Trophoblast cell (in vitro differentiated cells and primary cell): ENCODE measurements around the gene CNMD.

Experiments used
- DNase-seq, 2 donors: peaks; one replicate each; pipeline ENCODE4 v3.0.0-alpha.2; 2016
- H2AFZ ChIP-seq: 2 replicates; pipeline ENCODE4 v1.6.1; 2013; ENCODE audit warnings: low read length, moderate library complexity, mild to moderate bottlenecking; ENCODE audit not compliant: insufficient read depth, poor library complexity
- H2AK5ac ChIP-seq: 2 replicates; pipeline ENCODE4 v1.6.1; 2013; ENCODE audit warnings: mild to moderate bottlenecking, low read length
- H2BK120ac ChIP-seq: 2 replicates; pipeline ENCODE4 v1.6.1; 2013; ENCODE audit warnings: low read length, mild to moderate bottlenecking, moderate library complexity; ENCODE audit not compliant: insufficient read depth, poor library complexity
- H2BK12ac ChIP-seq: 2 replicates; pipeline ENCODE4 v1.6.1; 2013; ENCODE audit warnings: mild to moderate bottlenecking, low read length, moderate library complexity
- H2BK5ac ChIP-seq: 2 replicates; pipeline ENCODE4 v1.6.1; 2013; ENCODE audit warnings: low read length, low read depth, moderate library complexity, mild to moderate bottlenecking; ENCODE audit not compliant: poor library complexity
- H3K14ac ChIP-seq: 2 replicates; pipeline ENCODE4 v1.6.1; 2013; ENCODE audit warnings: mild to moderate bottlenecking, low read length
- H3K18ac ChIP-seq: 2 replicates; pipeline ENCODE4 v1.6.1; 2013; ENCODE audit warnings: mild to moderate bottlenecking, low read length
- H3K23ac ChIP-seq: 2 replicates; pipeline ENCODE4 v1.6.1; 2013; ENCODE audit warnings: low read length
- H3K27ac ChIP-seq: 2 replicates; pipeline ENCODE4 v1.5.1; 2013; ENCODE audit warnings: low read depth, mild to moderate bottlenecking, inconsistent platforms, low read length, moderate library complexity
- H3K27me3 ChIP-seq: 2 replicates; pipeline ENCODE4 v1.6.1; 2013; ENCODE audit warnings: inconsistent platforms, mild to moderate bottlenecking, low read length, moderate library complexity; ENCODE audit not compliant: insufficient read depth
- H3K36me3 ChIP-seq, 2 experiments: 1 replicate in 1 of 2; 2 replicates in 1 of 2; pipeline ENCODE4 v1.6.1; 2013; ENCODE audit warnings: low read length in 2 of 2, mild to moderate bottlenecking in 2 of 2, moderate library complexity in 1 of 2; ENCODE audit not compliant: insufficient read depth in 2 of 2, control insufficient read depth in 1 of 2
- H3K4ac ChIP-seq: 2 replicates; pipeline ENCODE4 v1.6.1; 2013; ENCODE audit warnings: low read depth, mild to moderate bottlenecking, low read length, moderate library complexity
- H3K4me1 ChIP-seq, 2 experiments: 1 replicate in 1 of 2; 2 replicates in 1 of 2; pipeline ENCODE4 v1.6.1; 2013; ENCODE audit warnings: low read length in 2 of 2, mild to moderate bottlenecking in 2 of 2, moderate library complexity in 1 of 2; ENCODE audit not compliant: insufficient read depth in 2 of 2, control insufficient read depth in 1 of 2
- H3K4me2 ChIP-seq: 2 replicates; pipeline ENCODE4 v1.6.1; 2013; ENCODE audit warnings: inconsistent platforms, mild to moderate bottlenecking, low read length, moderate library complexity
- H3K4me3 ChIP-seq: 2 replicates; pipeline ENCODE4 v1.5.1; 2013; ENCODE audit warnings: mild to moderate bottlenecking, low read depth, low read length, inconsistent platforms
- H3K79me1 ChIP-seq: one replicate; pipeline ENCODE4 v1.6.1; 2013; ENCODE audit warnings: low read length
- H3K79me2 ChIP-seq: 2 replicates; pipeline ENCODE4 v1.6.1; 2013; ENCODE audit warnings: low read length, mild to moderate bottlenecking; ENCODE audit not compliant: control insufficient read depth, insufficient read depth, poor library complexity
- H3K9ac ChIP-seq: 2 replicates; pipeline ENCODE4 v1.6.1; 2013; ENCODE audit warnings: mild to moderate bottlenecking, low read length
- H3K9me3 ChIP-seq: 2 replicates; pipeline ENCODE4 v1.6.1; 2013; ENCODE audit warnings: low read depth, mild to moderate bottlenecking, control low read depth, inconsistent platforms, low read length; ENCODE audit not compliant: insufficient read depth
- H4K12ac ChIP-seq: 2 replicates; pipeline ENCODE4 v1.6.1; 2013; ENCODE audit warnings: low read depth, mild to moderate bottlenecking, low read length, moderate library complexity
- H4K8ac ChIP-seq: 2 replicates; pipeline ENCODE4 v1.6.1; 2013; ENCODE audit warnings: low read depth, mild to moderate bottlenecking, low read length, moderate library complexity
- H4K91ac ChIP-seq: one replicate; pipeline ENCODE4 v1.6.1; 2013; ENCODE audit warnings: low read depth, mild to moderate bottlenecking, low read length, moderate library complexity
- WGBS: extraction: QIAGEN DNeasy Blood & Tissue Kit; methylation state at CpG from one replicate; pipeline ENCODE4 v1.1.7; 2013; ENCODE audit warnings: missing lambda C conversion rate; ENCODE audit not compliant: insufficient read length, insufficient coverage; ENCODE audit errors: extremely low coverage; 5-methylcytosine and 5-hydroxymethylcytosine counted together

CNMD gene

DNA sequence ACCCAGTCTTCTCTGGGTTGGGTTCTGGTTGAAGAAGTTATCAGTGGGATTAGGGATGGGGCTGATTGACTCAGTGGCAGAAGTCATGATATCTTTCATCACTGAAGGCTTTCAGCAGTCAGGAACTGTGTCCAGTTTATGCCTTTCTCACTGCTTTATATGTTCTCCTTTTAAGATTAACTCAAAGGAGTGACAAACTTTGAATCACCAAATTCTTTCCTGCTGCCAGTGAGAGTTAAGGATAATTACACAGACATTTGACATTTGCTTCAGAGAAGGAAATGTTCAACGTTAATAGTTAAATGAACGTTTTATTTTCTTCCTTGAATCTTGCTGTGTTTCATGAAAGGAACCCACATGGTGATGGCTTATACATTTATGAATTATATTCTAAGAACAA, 41.0 kb upstream of the CNMD start:
- peaks cover 2% of the 10 kb centered on the region in 2 experiments for H3K4me1 ChIP-seq
- H2BK5ac ChIP-seq: no peak overlapping the region
- H3K4ac ChIP-seq: no peak overlapping the region
- H2BK12ac ChIP-seq: no peak overlapping the region
- no peaks in the 10 kb centered on the region for H3K79me2 ChIP-seq
- no peak overlapping the region for H4K91ac ChIP-seq
- peaks cover 3% of the 10 kb centered on the region for H3K79me1 ChIP-seq
- no peak overlapping the region for H3K23ac ChIP-seq
- no peaks in the 10 kb centered on the region for H3K9me3 ChIP-seq
- no peak overlapping the region for H2BK120ac ChIP-seq
- no CpG with 5 or more reads among the region's 2 CpGs for WGBS
- DNase-seq: no peak
- H3K9ac ChIP-seq: no peak overlapping the region
- no peak overlapping the region for H4K12ac ChIP-seq
- no peak overlapping the region for H3K4me3 ChIP-seq
- no peak overlapping the region for H2AFZ ChIP-seq
- no peak overlapping the region for H3K14ac ChIP-seq
- no peak overlapping the region for H3K4me2 ChIP-seq
- H3K18ac ChIP-seq: no peak overlapping the region
- no peak overlapping the region for H2AK5ac ChIP-seq
- H4K8ac ChIP-seq: no peak overlapping the region
- no peaks in the 10 kb centered on the region for H3K27me3 ChIP-seq
- no peak overlapping the region for H3K27ac ChIP-seq
- no peaks in the 10 kb centered on the region for H3K36me3 ChIP-seq

DNA sequence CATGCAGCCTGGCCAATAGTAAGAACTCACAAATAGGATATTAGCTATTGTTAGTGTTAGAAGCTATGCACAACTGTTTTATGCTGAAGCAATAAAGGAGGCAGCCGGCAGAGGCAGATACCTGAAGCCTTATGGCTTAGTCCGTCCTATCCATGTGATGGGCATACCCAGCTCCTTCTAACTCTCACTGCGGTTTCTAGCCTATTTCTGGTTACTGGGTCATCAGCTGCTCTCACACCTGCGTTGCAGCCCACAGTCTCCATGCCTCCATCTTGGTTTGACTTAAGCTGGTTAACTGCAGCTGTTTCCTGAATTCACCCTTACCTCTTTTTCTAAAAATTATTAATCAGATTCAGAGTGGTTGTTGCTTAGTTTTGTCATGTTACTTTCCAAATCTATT, 40.5 kb upstream of the CNMD start:
- Histone ChIP-seq H3K18ac (no peak overlapping the region), H3K4me2 (no peak overlapping the region), H3K23ac (no peak overlapping the region), H2AK5ac (no peak overlapping the region), H4K12ac (no peak overlapping the region), H2AFZ (no peak overlapping the region), H3K36me3 (no peaks in the 10 kb centered on the region), H3K4me3 (no peak overlapping the region), H3K4me1 (peaks cover 2% of the 10 kb centered on the region in 2 experiments), H3K9ac (no peak overlapping the region), H3K79me1 (peaks cover 3% of the 10 kb centered on the region), H3K27ac (no peak overlapping the region), H3K79me2 (no peaks in the 10 kb centered on the region), H4K8ac (no peak overlapping the region), H2BK120ac (no peak overlapping the region), H2BK12ac (no peak overlapping the region), H3K27me3 (no peaks in the 10 kb centered on the region), H4K91ac (no peak overlapping the region), H2BK5ac (no peak overlapping the region), H3K4ac (no peak overlapping the region), H3K14ac (no peak overlapping the region), H3K9me3 (no peaks in the 10 kb centered on the region)
- no peak for DNase-seq
- no CpG with 5 or more reads among the region's 4 CpGs for WGBS

DNA sequence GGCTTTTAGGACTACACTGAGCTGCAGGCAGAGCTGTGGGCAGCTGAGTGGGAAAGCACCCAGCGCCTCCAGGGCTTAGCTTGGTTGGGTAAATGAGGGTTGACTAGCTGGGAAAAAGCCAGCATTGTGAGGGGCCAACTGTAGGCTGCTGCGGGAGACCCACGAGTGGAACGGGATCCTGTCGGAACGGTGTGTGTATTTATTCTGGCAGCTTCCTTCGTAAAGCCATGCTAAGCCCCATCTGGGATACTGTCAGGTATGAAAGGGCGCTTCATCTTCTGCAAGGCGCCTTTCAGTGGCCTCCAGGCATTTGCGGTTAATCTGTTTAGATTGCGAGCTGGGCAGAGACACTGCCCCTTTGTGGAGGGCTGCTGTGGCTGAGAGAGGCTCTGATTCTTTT, 39.5 kb upstream of the CNMD start:
- H2BK5ac ChIP-seq: no peak overlapping the region
- no peaks in the 10 kb centered on the region for H3K79me1 ChIP-seq
- H3K23ac ChIP-seq: no peak overlapping the region
- no peak overlapping the region for H2BK12ac ChIP-seq
- no peaks in the 10 kb centered on the region for H3K9me3 ChIP-seq
- H2BK120ac ChIP-seq: no peak overlapping the region
- no peak overlapping the region for H2AFZ ChIP-seq
- H4K8ac ChIP-seq: no peak overlapping the region
- no peak overlapping the region for H3K4ac ChIP-seq
- H4K91ac ChIP-seq: no peak overlapping the region
- no peak for DNase-seq
- no CpG with 5 or more reads among the region's 11 CpGs for WGBS
- H3K4me3 ChIP-seq: no peak overlapping the region
- H4K12ac ChIP-seq: no peak overlapping the region
- no peak overlapping the region for H3K27ac ChIP-seq
- no peak overlapping the region for H2AK5ac ChIP-seq
- no peak overlapping the region for H3K9ac ChIP-seq
- H3K14ac ChIP-seq: no peak overlapping the region
- no peaks in the 10 kb centered on the region for H3K79me2 ChIP-seq
- H3K4me2 ChIP-seq: no peak overlapping the region
- no peaks in the 10 kb centered on the region for H3K27me3 ChIP-seq
- H3K36me3 ChIP-seq: no peaks in the 10 kb centered on the region
- no peak overlapping the region for H3K18ac ChIP-seq
- H3K4me1 ChIP-seq: peaks cover 2% of the 10 kb centered on the region in 2 experiments

DNA sequence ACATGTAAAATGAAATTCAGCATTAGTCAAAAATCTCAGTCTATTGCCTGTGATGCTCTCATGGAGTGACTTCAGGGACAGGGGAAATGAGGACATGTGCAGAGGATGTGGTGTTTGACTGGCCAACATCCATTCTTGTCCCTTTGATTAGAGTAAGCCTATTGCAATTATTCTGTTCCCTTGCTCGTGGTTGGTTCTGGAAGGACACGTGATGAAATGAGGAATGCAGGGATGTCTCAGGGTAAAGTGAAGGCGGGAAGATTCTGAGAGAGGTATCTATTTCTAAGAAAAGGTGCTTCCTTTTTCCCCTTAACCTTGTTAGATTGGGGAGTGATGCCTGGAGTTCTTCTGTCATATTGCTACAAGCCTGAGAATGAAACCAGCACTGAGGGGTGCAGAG, 37.1 kb upstream of the CNMD start:
- no peaks in the 10 kb centered on the region for H3K79me2 ChIP-seq
- H4K12ac ChIP-seq: no peak overlapping the region
- no peak overlapping the region for H2BK12ac ChIP-seq
- no peak overlapping the region for H3K4ac ChIP-seq
- no peak overlapping the region for H2AK5ac ChIP-seq
- WGBS: no CpG with 5 or more reads among the region's 3 CpGs
- no peak overlapping the region for H2AFZ ChIP-seq
- H3K4me3 ChIP-seq: no peak overlapping the region
- no peak overlapping the region for H3K14ac ChIP-seq
- H3K36me3 ChIP-seq: no peaks in the 10 kb centered on the region
- no peak overlapping the region for H4K91ac ChIP-seq
- H3K79me1 ChIP-seq: no peaks in the 10 kb centered on the region
- no peak overlapping the region for H2BK120ac ChIP-seq
- H3K23ac ChIP-seq: no peak overlapping the region
- H4K8ac ChIP-seq: no peak overlapping the region
- no peak for DNase-seq
- no peak overlapping the region for H3K9ac ChIP-seq
- H2BK5ac ChIP-seq: no peak overlapping the region
- no peak overlapping the region for H3K18ac ChIP-seq
- H3K4me1 ChIP-seq: peaks cover 2% of the 10 kb centered on the region in 2 experiments
- no peaks in the 10 kb centered on the region for H3K27me3 ChIP-seq
- H3K27ac ChIP-seq: no peak overlapping the region
- H3K4me2 ChIP-seq: no peak overlapping the region
- no peaks in the 10 kb centered on the region for H3K9me3 ChIP-seq
